Epithelial cell of umbilical artery (primary cell): ENCODE measurements around the gene UGT1A3. TPM values are rescaled to one million over a fixed set of nuclear protein-coding genes. Genes with fewer than 3 reads are reported as not detected.

Experiments used
- total RNA-seq: library from RNA; depleted of rRNA; stranded (reverse); fragments of >200 nt; gene quantifications from 2 replicates; pipeline ENCODE4 v1.2.3, GENCODE V29; 2014

UGT1A3 gene
- total RNA-seq = not detected in 2 replicates

GRCh38 chr2:233728723-233729301, at the start of gene UGT1A3:
UGT1A3 (plus strand) TSS chr2:233729042; CDS start chr2:233729127, 85 bp downstream.

GRCh38 chr2:233681521-233682099, 47.2 kb upstream of the UGT1A3 start, which contains the start of gene UGT1A7:
UGT1A7 (plus strand) TSS chr2:233681901; CDS start chr2:233681938, 37 bp downstream.

GRCh38 chr2:233692648-233693047, 36.2 kb upstream of the UGT1A3 start, which contains the start of gene UGT1A6:
UGT1A6 (plus strand) TSS chr2:233692890; CDS start chr2:233693005, 115 bp downstream.

GRCh38 chr2:233712611-233713261, 16.1 kb upstream of the UGT1A3 start, which contains the start of gene UGT1A5:
UGT1A5 (plus strand) TSS chr2:233712907; CDS start chr2:233712992, 85 bp downstream.

GRCh38 chr2:233718552-233718951, 10.3 kb upstream of the UGT1A3 start, which contains the start of gene UGT1A4:
UGT1A4 (plus strand) TSS chr2:233718736; CDS start chr2:233718821, 85 bp downstream.

GRCh38 chr2:233760043-233760442, 31.2 kb downstream of the UGT1A3 start, which contains the start of gene UGT1A1:
UGT1A1 (plus strand) TSS chr2:233760270; CDS start chr2:233760288, 18 bp downstream.

GRCh38 chr2:233778030-233778429, 49.2 kb downstream of the UGT1A3 start, which contains the start of gene MROH2A:
MROH2A (plus strand) TSS chr2:233778330; CDS start chr2:233779359, 1,029 bp downstream.

Other genes with a start within 250 kb of the UGT1A3 start
- 15.3 and 29.8 TPM in 2 replicates for gene USP40, start 162.3 kb upstream of the UGT1A3 start, total RNA-seq
- not detected in 2 replicates for gene UGT1A8, start 111.4 kb upstream of the UGT1A3 start, total RNA-seq
- not detected in 2 replicates for gene UGT1A10, start 92.6 kb upstream of the UGT1A3 start, total RNA-seq
- gene UGT1A9, start 57.1 kb upstream of the UGT1A3 start, total RNA-seq = 0.15 TPM in 1 of 2 replicates, not detected in the other
- gene UGT1A7, start 47.1 kb upstream of the UGT1A3 start, total RNA-seq = not detected in 2 replicates
- not detected in 2 replicates for gene UGT1A6, start 36.2 kb upstream of the UGT1A3 start, total RNA-seq
- gene UGT1A5, start 16.1 kb upstream of the UGT1A3 start, total RNA-seq = not detected in 2 replicates
- not detected in 2 replicates for gene UGT1A4, start 10.3 kb upstream of the UGT1A3 start, total RNA-seq
- gene UGT1A1, start 31.2 kb downstream of the UGT1A3 start, total RNA-seq = not detected in 2 replicates
- gene MROH2A, start 49.3 kb downstream of the UGT1A3 start, total RNA-seq = not detected in 2 replicates
- 23.1 and 26.0 TPM in 2 replicates for gene HJURP, start 125.5 kb downstream of the UGT1A3 start, total RNA-seq
- 0.15 TPM in 1 of 2 replicates, not detected in the other for gene TRPM8, start 188.3 kb downstream of the UGT1A3 start, total RNA-seq